Type B pancreatic cell (in vitro differentiated cells): ENCODE data around the gene RGPD5. TPM values are rescaled to one million over a fixed set of nuclear protein-coding genes. Genes with fewer than 3 reads are reported as not detected.
"Not testable (repeated sequence)": the region's sequence is repeated elsewhere in the genome, so short reads cannot be mapped to it uniquely, and the experiment has no call there.

Source experiments
- DNase-seq: peaks from one replicate; pipeline ENCODE4 v3.0.0; 2021; ENCODE audit warnings: mixed read lengths; ENCODE audit not compliant: unreplicated experiment; ENCODE audit errors: extremely low spot score
- H3K27ac Mint-ChIP-seq: 2 replicates; pipeline ENCODE4 v1.8.0; 2021; ENCODE audit warnings: mild to moderate bottlenecking, mixed read lengths
- H3K27me3 Mint-ChIP-seq: 2 replicates; pipeline ENCODE4 v1.8.0; 2021; ENCODE audit warnings: mixed read lengths
- H3K36me3 Mint-ChIP-seq: 2 replicates; pipeline ENCODE4 v1.8.0; 2021; ENCODE audit warnings: mixed read lengths
- H3K4me1 Mint-ChIP-seq: one replicate; pipeline ENCODE4 v1.8.0; 2021; ENCODE audit warnings: mixed read lengths; ENCODE audit not compliant: unreplicated experiment
- H3K4me3 Mint-ChIP-seq: 2 replicates; pipeline ENCODE4 v1.8.0; 2021; ENCODE audit warnings: mild to moderate bottlenecking, mixed read lengths
- H3K9me3 Mint-ChIP-seq: 2 replicates; pipeline ENCODE4 v1.8.0; 2021; ENCODE audit warnings: mixed read lengths
- total RNA-seq: library from RNA; stranded (reverse); gene quantifications from 2 replicates; pipeline ENCODE4 v1.2.1, GENCODE V29; 2021; ENCODE audit warnings: low replicate concordance

The RGPD5 gene
- total RNA-seq, 1 donor from 2014 or later, result 63.5 TPM

DNA sequence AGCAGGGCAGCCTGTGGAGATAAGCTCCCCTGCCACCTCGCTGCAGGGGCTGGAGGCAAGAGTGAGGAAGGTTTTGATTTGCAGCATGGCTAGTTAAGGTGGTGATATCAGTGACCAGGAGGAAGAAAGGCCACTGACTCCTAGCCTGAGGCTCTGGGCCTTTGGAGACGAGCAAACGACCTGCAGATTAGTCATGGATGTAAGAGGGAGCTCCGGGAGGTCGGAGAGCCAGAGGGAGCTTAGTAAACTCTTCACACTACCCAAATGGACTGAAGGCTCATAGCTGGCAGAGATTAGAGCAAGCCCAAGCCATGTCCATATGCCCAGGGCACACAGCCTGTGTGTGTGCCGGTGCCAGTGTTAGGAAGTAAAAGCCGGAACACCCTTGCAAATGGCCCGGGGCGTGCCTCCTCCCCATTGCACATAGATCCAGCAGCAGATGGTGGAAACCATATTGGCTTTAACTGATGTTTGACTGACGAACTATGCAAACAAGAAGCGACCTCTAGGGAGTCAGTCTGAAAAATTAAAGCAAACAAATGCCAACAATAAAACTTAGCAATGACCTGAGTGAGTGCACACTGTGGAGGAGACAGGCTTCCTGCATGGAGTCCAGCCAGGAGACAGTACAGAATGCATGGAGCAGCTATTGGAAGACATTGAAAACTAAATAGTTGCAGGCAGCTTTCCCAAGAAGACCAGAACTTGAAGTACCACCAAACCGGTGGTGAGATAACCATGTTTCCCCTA, 2.4 kb upstream of the RGPD5 start:
- H3K27me3 Mint-ChIP-seq, H3K9me3 Mint-ChIP-seq, H3K27ac Mint-ChIP-seq, H3K36me3 Mint-ChIP-seq, H3K4me3 Mint-ChIP-seq, H3K4me1 Mint-ChIP-seq, DNase-seq: not testable (repeated sequence)

DNA sequence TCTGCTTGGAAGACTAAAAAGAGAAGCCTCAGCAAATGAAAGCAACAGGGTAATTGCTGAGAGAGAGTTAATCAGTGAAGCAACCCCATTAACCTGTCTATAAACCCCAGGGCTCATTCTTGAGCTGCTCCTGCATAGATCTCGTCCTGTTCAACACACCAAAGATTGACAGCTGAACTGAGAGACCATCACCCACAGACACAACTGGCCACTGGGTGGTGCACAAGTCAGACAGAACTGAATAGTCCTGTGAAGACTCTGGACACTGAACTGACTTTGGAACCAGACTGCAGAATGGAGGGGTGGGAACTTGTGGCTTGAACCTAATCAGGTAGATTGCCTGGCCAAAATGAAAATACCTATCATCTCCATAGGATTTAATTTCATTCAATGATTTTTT, 1.4 kb upstream of the RGPD5 start:
- DNase-seq, H3K4me1 Mint-ChIP-seq, H3K27me3 Mint-ChIP-seq, H3K27ac Mint-ChIP-seq, H3K36me3 Mint-ChIP-seq, H3K9me3 Mint-ChIP-seq, H3K4me3 Mint-ChIP-seq: not testable (repeated sequence)

DNA sequence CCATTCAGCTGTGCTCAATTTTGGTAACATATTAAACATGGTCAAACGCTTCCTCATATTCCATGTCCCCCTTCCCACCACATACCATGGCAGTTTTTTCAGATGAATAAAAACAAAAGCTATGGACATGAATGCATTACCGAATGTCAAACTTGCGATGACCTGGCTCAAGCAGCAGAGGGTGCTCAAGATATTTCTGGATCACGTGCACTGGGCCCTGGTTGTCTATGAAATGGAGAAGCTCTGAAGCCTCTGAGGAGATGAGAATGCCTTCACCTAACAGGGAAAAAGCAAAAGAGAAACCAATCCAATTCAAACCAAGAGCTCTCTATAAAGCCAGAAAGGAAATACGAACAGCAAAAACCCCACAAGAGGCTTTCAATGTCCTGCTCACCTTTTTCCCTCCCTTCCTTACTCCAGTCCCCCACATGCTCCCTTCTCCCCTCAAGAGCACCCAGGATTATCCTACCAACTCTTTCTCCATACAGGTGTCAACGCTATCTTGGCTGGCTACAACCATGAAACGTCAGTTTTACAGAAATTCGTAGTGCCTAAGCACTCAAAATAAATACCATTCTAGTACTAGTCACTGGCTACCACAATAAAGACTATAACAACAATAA, 77.1 kb downstream of the RGPD5 start:
- H3K9me3 Mint-ChIP-seq, result not testable (repeated sequence)

DNA sequence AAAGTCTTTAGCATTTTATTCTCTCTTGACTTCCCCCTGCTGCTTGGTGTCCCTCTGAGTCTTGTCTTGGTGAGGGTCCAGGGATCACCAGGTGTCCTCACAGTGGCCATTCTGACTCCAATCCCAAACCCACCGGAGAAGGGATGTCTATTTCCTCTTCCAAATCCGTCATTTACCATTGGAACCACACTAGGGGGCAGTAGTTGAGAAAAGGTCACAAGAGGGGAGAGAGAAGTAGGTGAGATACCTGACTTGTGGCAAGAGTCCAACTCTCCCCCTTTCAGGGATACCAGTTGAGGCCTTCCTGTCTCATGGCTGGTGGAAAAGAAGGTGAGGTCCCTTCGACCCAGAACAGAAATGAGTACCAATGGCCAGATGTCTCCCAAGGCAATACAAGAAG, 82.5 kb downstream of the RGPD5 start:
- H3K36me3 Mint-ChIP-seq, H3K4me1 Mint-ChIP-seq, H3K9me3 Mint-ChIP-seq, H3K27me3 Mint-ChIP-seq, H3K4me3 Mint-ChIP-seq, H3K27ac Mint-ChIP-seq, DNase-seq: not testable (repeated sequence)

More for the DNA sequence above, 77.1 kb downstream of the RGPD5 start:
- not testable (repeated sequence) for H3K36me3 Mint-ChIP-seq, H3K27me3 Mint-ChIP-seq, H3K4me3 Mint-ChIP-seq, DNase-seq, H3K27ac Mint-ChIP-seq, H3K4me1 Mint-ChIP-seq

DNA sequence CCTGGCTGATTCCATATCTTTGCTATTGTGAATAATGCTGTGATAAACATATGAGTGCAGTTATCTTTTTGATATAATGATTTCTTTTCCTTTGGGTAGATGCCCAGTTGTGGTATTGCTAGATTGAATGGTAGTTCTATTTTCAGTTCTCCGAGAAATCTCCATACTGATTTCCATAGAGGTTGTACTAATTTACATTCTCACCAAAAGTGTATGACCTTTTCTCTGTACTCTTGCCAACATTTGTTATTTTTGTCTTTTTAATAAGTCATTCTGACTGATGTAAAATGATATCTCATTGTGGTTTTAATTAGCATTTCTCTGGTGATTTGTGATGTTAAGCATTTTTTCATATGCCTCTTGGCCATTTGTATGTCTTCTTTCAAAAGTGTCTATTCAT, 88.0 kb downstream of the RGPD5 start:
- H3K9me3 Mint-ChIP-seq, H3K36me3 Mint-ChIP-seq, DNase-seq, H3K4me3 Mint-ChIP-seq, H3K4me1 Mint-ChIP-seq, H3K27me3 Mint-ChIP-seq, H3K27ac Mint-ChIP-seq: not testable (repeated sequence)

GRCh38 chr2:109888414-109888813, 94.3 kb downstream of the RGPD5 start:
- not testable (repeated sequence) for H3K27ac Mint-ChIP-seq, DNase-seq, H3K4me1 Mint-ChIP-seq, H3K4me3 Mint-ChIP-seq, H3K27me3 Mint-ChIP-seq, H3K9me3 Mint-ChIP-seq, H3K36me3 Mint-ChIP-seq

- H3K27ac Mint-ChIP-seq, H3K36me3 Mint-ChIP-seq, H3K9me3 Mint-ChIP-seq, H3K4me1 Mint-ChIP-seq, H3K27me3 Mint-ChIP-seq, H3K4me3 Mint-ChIP-seq, DNase-seq: not testable (repeated sequence)
These were observed 95.8 kb downstream of the RGPD5 start for GRCh38 chr2:109889909-109890308.

- H3K4me3 Mint-ChIP-seq, H3K4me1 Mint-ChIP-seq, H3K9me3 Mint-ChIP-seq, H3K27me3 Mint-ChIP-seq, DNase-seq, H3K27ac Mint-ChIP-seq, H3K36me3 Mint-ChIP-seq: not testable (repeated sequence)
These were observed 96.9 kb downstream of the RGPD5 start for GRCh38 chr2:109891024-109891423.

DNA sequence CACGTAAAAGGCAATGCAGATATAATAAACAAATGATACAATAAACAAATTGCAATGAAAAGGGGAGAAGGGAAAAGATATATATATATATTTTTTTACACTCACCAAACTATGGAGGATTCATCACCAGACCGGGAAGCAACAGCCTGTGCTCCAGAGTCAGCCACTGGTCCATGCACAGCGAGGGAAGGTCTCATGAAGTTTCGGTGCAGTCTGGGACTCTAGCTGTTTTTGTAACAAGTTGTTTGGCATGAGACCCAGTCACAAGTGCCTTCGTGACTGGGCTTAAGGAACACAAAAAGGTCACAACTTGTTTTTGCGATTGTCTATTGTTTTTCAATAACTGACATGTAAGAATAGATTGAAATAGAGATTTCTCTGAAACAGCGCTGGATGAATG, 99.6 kb downstream of the RGPD5 start:
- not testable (repeated sequence) for H3K9me3 Mint-ChIP-seq, H3K36me3 Mint-ChIP-seq, H3K4me3 Mint-ChIP-seq, H3K27me3 Mint-ChIP-seq, H3K4me1 Mint-ChIP-seq, DNase-seq, H3K27ac Mint-ChIP-seq

DNA sequence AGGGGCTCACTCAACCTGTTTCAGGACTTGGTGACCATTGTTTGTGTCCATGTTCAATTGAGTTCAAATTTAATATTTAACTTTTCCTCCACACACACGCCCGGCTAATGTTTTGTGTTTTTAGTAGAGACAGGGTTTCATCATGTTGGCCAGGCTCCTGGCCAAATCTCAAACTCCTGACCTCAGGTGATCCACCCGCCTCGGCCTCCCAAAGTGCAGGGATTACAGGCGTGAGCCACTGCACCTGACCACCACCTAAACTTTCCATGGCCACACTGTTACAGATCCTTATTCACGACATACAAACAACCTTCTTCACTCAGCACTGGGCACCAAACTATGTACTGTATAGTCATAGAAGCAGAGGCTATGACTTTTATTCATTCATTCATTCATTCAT, 100.0 kb downstream of the RGPD5 start:
- not testable (repeated sequence) for H3K9me3 Mint-ChIP-seq, H3K4me3 Mint-ChIP-seq, DNase-seq, H3K27me3 Mint-ChIP-seq, H3K36me3 Mint-ChIP-seq, H3K4me1 Mint-ChIP-seq, H3K27ac Mint-ChIP-seq

DNA sequence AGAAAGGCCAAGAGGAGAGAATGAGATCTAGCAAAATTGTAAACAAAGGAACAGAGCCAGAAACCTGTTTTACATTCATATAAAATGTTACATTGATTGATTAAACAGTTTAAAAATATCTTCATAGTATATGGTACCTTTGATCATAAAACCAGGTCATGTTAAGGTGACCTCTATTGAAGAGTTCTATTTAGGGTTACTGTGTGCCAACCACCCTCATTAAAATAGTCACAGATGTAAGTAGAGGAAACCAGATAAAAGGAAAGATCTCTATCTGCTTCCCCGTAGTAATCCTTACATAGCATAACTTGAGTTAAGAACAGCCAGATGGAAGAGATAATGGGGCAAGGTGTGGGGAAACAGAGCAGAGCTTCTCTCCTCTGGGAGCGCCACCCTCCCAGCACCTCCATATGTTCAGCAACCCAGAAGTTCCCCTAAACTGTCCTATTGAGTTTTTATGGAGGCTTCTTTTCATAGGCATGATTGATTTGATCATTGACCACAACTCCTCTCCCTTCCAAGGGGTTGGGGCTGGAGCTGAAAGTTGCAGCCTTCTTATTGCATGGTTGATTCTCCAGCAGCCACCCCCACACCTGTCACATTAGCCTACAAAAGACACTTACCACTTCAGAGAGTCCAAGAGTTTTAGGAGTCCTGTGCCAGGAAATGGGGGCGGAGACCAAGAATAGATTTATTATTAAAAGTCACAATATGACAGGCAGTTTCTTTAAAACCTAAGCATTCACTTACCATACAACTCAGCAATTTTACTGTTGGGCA, 101.2 kb downstream of the RGPD5 start:
- H3K4me1 Mint-ChIP-seq, H3K4me3 Mint-ChIP-seq, H3K9me3 Mint-ChIP-seq, H3K36me3 Mint-ChIP-seq, H3K27me3 Mint-ChIP-seq, H3K27ac Mint-ChIP-seq, DNase-seq: not testable (repeated sequence)

- H3K4me1 Mint-ChIP-seq, H3K27ac Mint-ChIP-seq, H3K9me3 Mint-ChIP-seq, H3K36me3 Mint-ChIP-seq, DNase-seq, H3K4me3 Mint-ChIP-seq, H3K27me3 Mint-ChIP-seq: not testable (repeated sequence)
These were observed 102.1 kb downstream of the RGPD5 start for GRCh38 chr2:109896212-109896611.

DNA sequence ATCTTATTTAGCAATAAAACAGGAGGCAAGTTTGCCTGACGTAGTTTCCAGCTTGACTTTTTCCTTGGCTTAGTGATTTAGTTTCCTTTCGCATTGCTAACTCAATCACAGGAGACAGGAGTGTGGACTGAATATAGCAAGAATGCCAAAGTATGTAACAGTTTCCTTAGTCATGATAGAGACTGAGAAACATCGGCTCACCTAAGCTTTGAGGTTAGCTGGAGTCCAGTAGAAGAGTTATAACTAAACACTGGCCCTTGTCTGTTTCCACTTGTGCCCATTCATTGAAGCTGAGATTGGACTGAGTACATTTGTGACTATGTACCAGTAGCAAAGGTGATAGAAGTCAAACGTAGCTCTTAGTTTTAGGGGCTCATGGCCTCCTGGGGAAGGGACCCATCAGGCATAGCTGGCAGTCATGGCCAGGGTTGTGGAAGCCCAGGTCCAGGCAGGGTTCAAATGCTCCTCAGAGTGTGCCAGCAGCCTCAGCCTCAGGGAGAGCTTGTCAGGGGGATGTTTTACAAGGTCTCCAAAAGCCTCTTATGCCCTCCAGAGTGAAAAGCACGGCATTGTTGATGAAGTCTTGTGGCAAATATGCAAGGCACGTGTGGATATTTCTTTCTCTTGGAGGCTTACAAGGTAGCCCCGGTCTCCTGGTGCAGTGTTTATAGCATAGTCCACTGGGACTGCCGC, 103.8 kb downstream of the RGPD5 start:
- H3K27me3 Mint-ChIP-seq, H3K27ac Mint-ChIP-seq, H3K36me3 Mint-ChIP-seq, H3K4me3 Mint-ChIP-seq, H3K4me1 Mint-ChIP-seq, H3K9me3 Mint-ChIP-seq, DNase-seq: not testable (repeated sequence)
